Keratinocyte (primary cell): ENCODE data around the gene NCOA7. TPM values are rescaled to one million over a fixed set of nuclear protein-coding genes. Genes with fewer than 3 reads are reported as not detected.

Experiments
- DNase-seq: peaks from one replicate; pipeline ENCODE4 v3.0.0-alpha.2; 2011; ENCODE audit warnings: low read depth, missing footprints, low spot score
- FAIRE-seq: peaks from 2 replicates; lab custom pipeline; 2011; peaks lifted over from hg19 to GRCh38; lab: Jason Lieb, UNC
- H2AFZ ChIP-seq: 2 replicates; pipeline ENCODE4 v1.6.0; 2012; ENCODE audit warnings: low read length, control low read depth, inconsistent platforms; ENCODE audit not compliant: control insufficient read depth
- H3K27ac ChIP-seq: 2 replicates; pipeline ENCODE4 v1.5.1; 2011; ENCODE audit warnings: low read length; ENCODE audit not compliant: control insufficient read depth, insufficient read depth
- H3K27me3 ChIP-seq: 3 replicates; pipeline ENCODE4 v1.6.0; 2011; ENCODE audit warnings: low read length; ENCODE audit not compliant: control insufficient read depth, insufficient read depth; ENCODE audit errors: extremely low read depth
- H3K36me3 ChIP-seq, 2 experiments: 2 replicates in 1 of 2; 3 replicates in 1 of 2; pipeline ENCODE4 v1.5.1; 2011; ENCODE audit warnings: low read length in 2 of 2, mild to moderate bottlenecking in 1 of 2; ENCODE audit not compliant: control insufficient read depth in 2 of 2, insufficient read depth in 2 of 2; ENCODE audit errors: extremely low read depth in 1 of 2
- H3K4me1 ChIP-seq: 3 replicates; pipeline ENCODE4 v1.5.1; 2011; ENCODE audit warnings: low read length; ENCODE audit not compliant: control insufficient read depth, insufficient read depth; ENCODE audit errors: extremely low read depth
- H3K4me2 ChIP-seq: 3 replicates; pipeline ENCODE4 v1.6.0; 2011; ENCODE audit warnings: low read depth, low read length; ENCODE audit not compliant: control insufficient read depth, insufficient read depth; ENCODE audit errors: extremely low read depth
- H3K4me3 ChIP-seq, 3 experiments: fragments of 200-600 bp in 1 of 3; sonication (generic) in 1 of 3; 2 replicates in 2 of 3; 3 replicates in 1 of 3; pipeline ENCODE4 v1.5.1; 2011 to 2016; ENCODE audit warnings: low read length in 3 of 3, mild to moderate bottlenecking in 3 of 3, control low read depth in 2 of 3, inconsistent platforms in 1 of 3, low read depth in 1 of 3, mixed read lengths in 1 of 3, mixed run types in 1 of 3, moderate library complexity in 1 of 3; ENCODE audit not compliant: control insufficient read depth in 2 of 3, insufficient read depth in 2 of 3; ENCODE audit errors: extremely low read depth in 1 of 3
- H3K79me2 ChIP-seq: 2 replicates; pipeline ENCODE4 v1.6.0; 2012; ENCODE audit warnings: low read length; ENCODE audit not compliant: control insufficient read depth, insufficient read depth
- H3K9ac ChIP-seq: 3 replicates; pipeline ENCODE4 v1.6.0; 2011; ENCODE audit warnings: low read length; ENCODE audit not compliant: control insufficient read depth, insufficient read depth; ENCODE audit errors: extremely low read depth
- H3K9me1 ChIP-seq: 3 replicates; pipeline ENCODE4 v1.6.0; 2011; ENCODE audit warnings: low read length; ENCODE audit not compliant: control insufficient read depth, insufficient read depth; ENCODE audit errors: extremely low read depth
- H3K9me3 ChIP-seq: 2 replicates; pipeline ENCODE4 v1.5.1; 2012; ENCODE audit warnings: low read depth, low read length; ENCODE audit not compliant: control insufficient read depth
- H4K20me1 ChIP-seq: 3 replicates; pipeline ENCODE4 v1.6.0; 2011; ENCODE audit warnings: low read length; ENCODE audit not compliant: control insufficient read depth, insufficient read depth; ENCODE audit errors: extremely low read depth
- EZH2 ChIP-seq: IDR thresholded peaks from one replicate; pipeline ENCODE4 v1.6.1; 2012; ENCODE audit warnings: inconsistent platforms, mild to moderate bottlenecking, low read length, moderate library complexity
- dilution Hi-C: fragments of 300-500 bp; cut with MboI; formaldehyde crosslinking; loops from one replicate; pipeline ENCODE4 v1.7.0; 2020; ENCODE audit warnings: low sequenced_read_pairs; ENCODE audit not compliant: extremely low pct_ligation_motif_present
- polyA minus RNA-seq, 3 experiments: library from RNA; depleted of rRNA, polyadenylated mRNA; stranded (reverse); fragments of >200 nt; gene quantifications; 1 replicate in 1 of 3; 2 replicates in 1 of 3; 3 replicates in 1 of 3; pipeline ENCODE4 v1.2.3, GENCODE V29; 2011
- polyA plus RNA-seq, 5 experiments: library from polyadenylated mRNA; depleted of rRNA in 3 of 5; stranded (reverse) in 3 of 5; stranded (forward) in 1 of 5; unstranded in 1 of 5; fragments of >200 nt; gene quantifications; 1 replicate in 1 of 5; 2 replicates in 3 of 5; 3 replicates in 1 of 5; pipeline versions ENCODE4 v1.2.1 to v1.2.3, GENCODE V29; 2011 to 2012; ENCODE audit warnings: missing spikeins in 2 of 5, low read depth in 1 of 5, low replicate concordance in 1 of 5
- TF ChIP-seq, protein P1 (sequence below), 3 experiments: IDR thresholded peaks in 1 of 3; conservative IDR thresholded peaks in 1 of 3; optimal IDR thresholded peaks in 1 of 3; 2 replicates in 2 of 3; 3 replicates in 1 of 3; pipeline versions ENCODE3 to v1.5.1; 2011; ENCODE audit warnings: low read length in 3 of 3, mild to moderate bottlenecking in 3 of 3, moderate library complexity in 2 of 3, control low read depth in 1 of 3, inconsistent platforms in 1 of 3; ENCODE audit not compliant: insufficient read depth in 2 of 3; ENCODE audit errors: extremely low read depth in 1 of 3

Gene NCOA7, protein sequence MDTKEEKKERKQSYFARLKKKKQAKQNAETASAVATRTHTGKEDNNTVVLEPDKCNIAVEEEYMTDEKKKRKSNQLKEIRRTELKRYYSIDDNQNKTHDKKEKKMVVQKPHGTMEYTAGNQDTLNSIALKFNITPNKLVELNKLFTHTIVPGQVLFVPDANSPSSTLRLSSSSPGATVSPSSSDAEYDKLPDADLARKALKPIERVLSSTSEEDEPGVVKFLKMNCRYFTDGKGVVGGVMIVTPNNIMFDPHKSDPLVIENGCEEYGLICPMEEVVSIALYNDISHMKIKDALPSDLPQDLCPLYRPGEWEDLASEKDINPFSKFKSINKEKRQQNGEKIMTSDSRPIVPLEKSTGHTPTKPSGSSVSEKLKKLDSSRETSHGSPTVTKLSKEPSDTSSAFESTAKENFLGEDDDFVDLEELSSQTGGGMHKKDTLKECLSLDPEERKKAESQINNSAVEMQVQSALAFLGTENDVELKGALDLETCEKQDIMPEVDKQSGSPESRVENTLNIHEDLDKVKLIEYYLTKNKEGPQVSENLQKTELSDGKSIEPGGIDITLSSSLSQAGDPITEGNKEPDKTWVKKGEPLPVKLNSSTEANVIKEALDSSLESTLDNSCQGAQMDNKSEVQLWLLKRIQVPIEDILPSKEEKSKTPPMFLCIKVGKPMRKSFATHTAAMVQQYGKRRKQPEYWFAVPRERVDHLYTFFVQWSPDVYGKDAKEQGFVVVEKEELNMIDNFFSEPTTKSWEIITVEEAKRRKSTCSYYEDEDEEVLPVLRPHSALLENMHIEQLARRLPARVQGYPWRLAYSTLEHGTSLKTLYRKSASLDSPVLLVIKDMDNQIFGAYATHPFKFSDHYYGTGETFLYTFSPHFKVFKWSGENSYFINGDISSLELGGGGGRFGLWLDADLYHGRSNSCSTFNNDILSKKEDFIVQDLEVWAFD
- polyA plus RNA-seq = 6.8 to 23.5 TPM (median 20.5 TPM) in 3 replicates
- 63.9 TPM for polyA plus RNA-seq (2011; ENCODE audit: low read depth)
- 7.5 and 9.1 TPM in 2 replicates for polyA plus RNA-seq (2011; cell fraction: cytosol; rRNA removed)
- 19.8 and 22.2 TPM in 2 replicates for polyA plus RNA-seq (2011; cell fraction: nucleus; rRNA removed)
- polyA plus RNA-seq (2012; ENCODE audit: low replicate concordance) = 7.3 and 24.8 TPM in 2 replicates
- 9.3 to 34.4 TPM (median 30.1 TPM) in 3 replicates for polyA minus RNA-seq
- 16.9 TPM for polyA minus RNA-seq (2011; cell fraction: cytosol; rRNA and poly(A)+ RNA removed)
- 13.6 and 29.4 TPM in 2 replicates for polyA minus RNA-seq (2011; cell fraction: nucleus; rRNA and poly(A)+ RNA removed)

DNA sequence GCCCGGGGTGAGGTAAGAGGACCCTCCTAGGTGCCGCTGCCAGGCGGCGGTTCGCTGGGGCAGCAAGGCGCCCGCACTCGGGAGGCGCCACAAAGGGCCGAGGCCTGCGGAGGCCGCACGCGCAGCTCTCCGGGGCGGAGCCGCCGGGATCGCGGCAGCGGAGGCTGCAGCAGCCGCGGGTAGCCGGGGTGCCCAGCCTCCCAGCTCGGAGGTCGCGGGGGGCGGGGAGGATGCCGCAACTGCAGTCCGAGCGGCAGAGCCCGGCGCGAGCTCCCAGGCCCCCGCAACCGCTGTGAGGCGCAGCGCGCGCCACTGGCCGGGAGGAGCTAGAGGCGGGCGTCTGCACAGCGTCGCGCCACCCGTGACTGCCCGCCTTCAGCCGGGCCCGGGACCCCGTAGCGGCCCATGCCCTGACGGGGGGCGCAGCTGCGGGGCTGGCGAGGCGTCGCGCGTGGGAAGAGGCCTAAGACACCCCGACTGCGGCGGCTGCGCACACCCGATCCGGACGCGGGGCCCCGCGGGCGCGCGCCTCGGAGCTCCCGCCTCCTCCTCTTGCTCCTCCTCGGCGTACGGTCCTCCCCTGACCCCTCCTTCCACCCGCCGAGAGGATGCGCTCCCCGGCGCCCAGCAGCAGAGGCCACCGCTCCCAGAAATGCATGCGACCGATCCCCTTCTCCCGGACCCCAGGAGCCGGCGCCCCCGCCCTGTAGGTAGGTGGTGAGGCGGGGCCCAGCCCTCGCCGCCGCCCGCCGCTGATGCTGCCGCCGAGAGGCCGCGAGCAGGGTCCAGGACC lies at the start of gene NCOA7:
NCOA7 (plus strand) TSS at position 603 of the 793 bp plus-strand sequence. CDS start 24,395 bp downstream, outside the sequence.
- Histone ChIP-seq H3K9me3 (no peaks in the 10 kb centered on the region), H3K9ac (peak within 1 kb of the TSS; percentile 83), H3K9me1 (no peaks in the 10 kb centered on the region), H3K4me2 (peak within 1 kb of the TSS; percentile 90), H4K20me1 (no peaks in the 10 kb centered on the region), H3K4me1 (peaks cover 37% of the 10 kb centered on the region), H3K79me2 (peaks cover 5% of the 10 kb centered on the region), H3K27ac (peak within 1 kb of the TSS; percentile 70), H3K4me3 (peak within 1 kb of the TSS; percentile 76 to 93 (median 85)), H3K36me3 (peaks cover 0 to 7% of the 10 kb centered on the region in 2 experiments), H2AFZ (peak within 1 kb of the TSS; percentile 78), H3K27me3 (no peaks in the 10 kb centered on the region)
- no peak for DNase-seq
- TF ChIP-seq EZH2 = no peak
- TF ChIP-seq, protein P1, sequence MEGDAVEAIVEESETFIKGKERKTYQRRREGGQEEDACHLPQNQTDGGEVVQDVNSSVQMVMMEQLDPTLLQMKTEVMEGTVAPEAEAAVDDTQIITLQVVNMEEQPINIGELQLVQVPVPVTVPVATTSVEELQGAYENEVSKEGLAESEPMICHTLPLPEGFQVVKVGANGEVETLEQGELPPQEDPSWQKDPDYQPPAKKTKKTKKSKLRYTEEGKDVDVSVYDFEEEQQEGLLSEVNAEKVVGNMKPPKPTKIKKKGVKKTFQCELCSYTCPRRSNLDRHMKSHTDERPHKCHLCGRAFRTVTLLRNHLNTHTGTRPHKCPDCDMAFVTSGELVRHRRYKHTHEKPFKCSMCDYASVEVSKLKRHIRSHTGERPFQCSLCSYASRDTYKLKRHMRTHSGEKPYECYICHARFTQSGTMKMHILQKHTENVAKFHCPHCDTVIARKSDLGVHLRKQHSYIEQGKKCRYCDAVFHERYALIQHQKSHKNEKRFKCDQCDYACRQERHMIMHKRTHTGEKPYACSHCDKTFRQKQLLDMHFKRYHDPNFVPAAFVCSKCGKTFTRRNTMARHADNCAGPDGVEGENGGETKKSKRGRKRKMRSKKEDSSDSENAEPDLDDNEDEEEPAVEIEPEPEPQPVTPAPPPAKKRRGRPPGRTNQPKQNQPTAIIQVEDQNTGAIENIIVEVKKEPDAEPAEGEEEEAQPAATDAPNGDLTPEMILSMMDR (optimal IDR thresholded peaks at IDR 0.05 in 1 of 3, IDR thresholded peaks at IDR 0.05 in 1 of 3, conservative IDR thresholded peaks at IDR 0.05 in 1 of 3; ENCODE audit: extremely low read depth in 1 of 3, insufficient read depth in 2 of 3, low read length in 3 of 3) = no peak
- dilution Hi-C loops = no loop called here
- FAIRE-seq = no peak

DNA sequence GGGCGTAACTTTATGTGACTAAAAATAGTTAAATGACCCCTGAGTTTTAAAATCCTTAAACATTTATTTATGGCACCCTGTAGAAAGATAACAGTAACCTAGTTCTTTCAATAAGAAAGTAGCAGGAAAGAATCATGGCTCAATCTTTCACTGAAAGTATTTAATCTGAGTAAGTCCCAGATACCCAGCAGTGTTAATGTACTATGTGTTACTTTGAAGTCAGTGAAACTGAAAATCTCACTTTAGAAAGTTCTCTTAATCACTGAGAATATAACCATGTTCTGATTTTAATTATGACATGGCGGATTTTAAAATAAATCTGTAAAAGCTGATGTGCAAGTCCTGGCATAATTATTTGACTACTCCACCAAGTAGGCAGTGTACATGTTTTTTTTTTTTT lies 49.4 kb upstream of the NCOA7 start:
- Histone ChIP-seq H3K9me1 (no peaks in the 10 kb centered on the region), H3K9ac (no peak overlapping the region), H3K79me2 (no peaks in the 10 kb centered on the region), H2AFZ (no peak overlapping the region), H3K4me3 (no peak overlapping the region), H3K27ac (no peak overlapping the region), H3K9me3 (no peaks in the 10 kb centered on the region), H3K4me2 (no peak overlapping the region), H3K4me1 (no peaks in the 10 kb centered on the region), H3K27me3 (peaks cover 16% of the 10 kb centered on the region), H4K20me1 (no peaks in the 10 kb centered on the region), H3K36me3 (no peaks in the 10 kb centered on the region)
- TF ChIP-seq, protein P1 (optimal IDR thresholded peaks at IDR 0.05 in 1 of 3, IDR thresholded peaks at IDR 0.05 in 1 of 3, conservative IDR thresholded peaks at IDR 0.05 in 1 of 3; ENCODE audit: extremely low read depth in 1 of 3, insufficient read depth in 2 of 3, low read length in 3 of 3) = no peak
- no peak for TF ChIP-seq EZH2
- dilution Hi-C loops = no loop called here
- no peak for FAIRE-seq
- DNase-seq = no peak
